Choroid plexus epithelial cell (primary cell): ENCODE results near the gene C1QTNF8.

Experiments
- DNase-seq: peaks from one replicate; pipeline ENCODE4 v3.0.0-alpha.2; 2010; ENCODE audit warnings: low read depth
- H3K4me3 ChIP-seq: 2 replicates; pipeline ENCODE4 v1.5.1; 2011; ENCODE audit warnings: low read depth, mild to moderate bottlenecking, control low read depth, low read length, moderate library complexity
- TF ChIP-seq, protein P1 (sequence below): conservative IDR thresholded peaks from 2 replicates; pipeline ENCODE4 v1.5.1; 2011; ENCODE audit warnings: low read depth, mild to moderate bottlenecking, control low read depth, inconsistent platforms, low read length, moderate library complexity

Gene C1QTNF8

GRCh38 chr16:1122398-1122765 is 26.3 kb upstream of the C1QTNF8 start:
- no peak for DNase-seq
- no peak overlapping the region for H3K4me3 ChIP-seq
- TF ChIP-seq, protein P1, sequence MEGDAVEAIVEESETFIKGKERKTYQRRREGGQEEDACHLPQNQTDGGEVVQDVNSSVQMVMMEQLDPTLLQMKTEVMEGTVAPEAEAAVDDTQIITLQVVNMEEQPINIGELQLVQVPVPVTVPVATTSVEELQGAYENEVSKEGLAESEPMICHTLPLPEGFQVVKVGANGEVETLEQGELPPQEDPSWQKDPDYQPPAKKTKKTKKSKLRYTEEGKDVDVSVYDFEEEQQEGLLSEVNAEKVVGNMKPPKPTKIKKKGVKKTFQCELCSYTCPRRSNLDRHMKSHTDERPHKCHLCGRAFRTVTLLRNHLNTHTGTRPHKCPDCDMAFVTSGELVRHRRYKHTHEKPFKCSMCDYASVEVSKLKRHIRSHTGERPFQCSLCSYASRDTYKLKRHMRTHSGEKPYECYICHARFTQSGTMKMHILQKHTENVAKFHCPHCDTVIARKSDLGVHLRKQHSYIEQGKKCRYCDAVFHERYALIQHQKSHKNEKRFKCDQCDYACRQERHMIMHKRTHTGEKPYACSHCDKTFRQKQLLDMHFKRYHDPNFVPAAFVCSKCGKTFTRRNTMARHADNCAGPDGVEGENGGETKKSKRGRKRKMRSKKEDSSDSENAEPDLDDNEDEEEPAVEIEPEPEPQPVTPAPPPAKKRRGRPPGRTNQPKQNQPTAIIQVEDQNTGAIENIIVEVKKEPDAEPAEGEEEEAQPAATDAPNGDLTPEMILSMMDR = no peak

GRCh38 chr16:1121601-1122397 is 25.8 kb upstream of the C1QTNF8 start:
- TF ChIP-seq, protein P1 = no peak
- no peak overlapping the region for H3K4me3 ChIP-seq
- DNase-seq = no peak

GRCh38 chr16:1121009-1121408 is 25.0 kb upstream of the C1QTNF8 start:
- no peak overlapping the region for H3K4me3 ChIP-seq
- TF ChIP-seq, protein P1 = no peak
- no peak for DNase-seq

DNA sequence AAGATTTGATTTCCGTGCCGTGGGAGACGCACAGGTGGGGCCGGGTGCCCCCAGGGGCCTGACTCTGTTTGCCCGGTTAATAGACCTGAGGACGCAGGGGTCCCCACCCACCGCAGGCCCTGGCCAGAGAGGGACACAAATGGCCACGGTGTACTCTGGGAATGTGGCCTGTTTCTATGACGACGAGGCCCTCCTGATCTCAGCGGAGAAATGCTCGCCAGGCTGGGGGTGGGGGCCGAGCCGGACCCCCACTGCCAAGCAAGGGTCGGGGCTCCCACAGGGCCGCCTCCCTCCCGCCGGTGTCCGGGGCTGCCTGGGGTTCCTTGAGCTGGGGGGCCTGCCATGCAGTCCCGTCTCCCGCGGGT is 24.5 kb upstream of the C1QTNF8 start:
- DNase-seq = no peak
- TF ChIP-seq, protein P1 = no peak
- H3K4me3 ChIP-seq = no peak overlapping the region

DNA sequence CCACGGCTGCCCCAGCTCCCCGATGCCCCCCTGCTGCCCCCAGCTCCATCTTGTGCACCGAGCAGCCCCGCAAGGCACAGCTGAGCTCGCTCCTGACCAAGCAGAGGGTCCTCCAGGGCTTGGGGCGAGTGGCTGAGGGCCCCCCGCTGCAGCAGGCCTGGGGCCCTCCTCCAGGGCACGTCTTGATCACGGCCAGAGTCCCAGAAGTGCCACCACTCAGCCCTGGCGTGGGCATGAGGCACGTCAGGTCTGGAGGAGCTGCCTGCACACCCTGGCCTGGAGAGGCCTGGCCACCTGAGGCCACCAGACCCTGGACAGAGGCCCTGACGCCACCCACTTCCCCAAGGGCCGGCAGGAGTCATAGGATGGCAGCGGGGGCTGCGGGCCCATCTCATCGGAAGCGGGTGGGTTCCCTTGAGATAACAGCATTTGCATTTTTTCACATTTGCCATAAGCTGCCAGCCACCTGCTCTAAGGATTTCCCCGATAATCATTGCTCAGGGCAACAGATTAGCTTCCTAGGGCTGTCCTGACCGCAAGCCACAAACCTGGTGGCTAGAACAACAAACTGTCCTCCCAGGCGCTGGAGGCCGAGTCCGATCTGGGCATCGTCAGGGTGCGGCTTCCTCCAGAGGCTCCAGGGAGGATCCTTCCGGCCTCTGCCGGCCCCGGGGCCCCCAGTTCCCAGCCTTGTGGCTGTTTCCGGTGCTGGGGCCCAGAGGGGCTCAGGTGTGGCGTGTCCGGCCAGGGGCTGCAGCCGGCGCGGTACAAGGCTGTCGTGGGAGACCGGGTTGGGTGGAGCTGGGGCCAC is 23.9 kb upstream of the C1QTNF8 start:
- TF ChIP-seq, protein P1 = no peak

GRCh38 chr16:1119129-1119528 is 23.1 kb upstream of the C1QTNF8 start:
- H3K4me3 ChIP-seq = no peak overlapping the region
- TF ChIP-seq, protein P1 = no peak
- DNase-seq = no peak

More for the DNA sequence above, 23.9 kb upstream of the C1QTNF8 start:
- H3K4me3 ChIP-seq = no peak overlapping the region
- DNase-seq = no peak
